Upper lobe of right lung (tissue), 1 donor: ENCODE results near the gene RBM41. TPM values are rescaled to one million over a fixed set of nuclear protein-coding genes. Genes with fewer than 3 reads are reported as not detected.
"Not testable (repeated sequence)": the region's sequence is repeated elsewhere in the genome, so short reads cannot be mapped to it uniquely, and the experiment has no call there.

Experiments
- ATAC-seq: fragments of 200-7000 bp; cut with Tn5 transposase; one replicate; pipeline ENCODE4 v1.9.1; 2020; ENCODE audit warnings: mild to moderate bottlenecking, moderate library complexity
- DNase-seq: peaks from one replicate; pipeline ENCODE4 v3.0.0-alpha.2; 2020
- H3K27ac ChIP-seq: fragments of 200-600 bp; one replicate; pipeline ENCODE4 v1.8.0; 2022
- H3K27me3 ChIP-seq: fragments of 200-600 bp; one replicate; pipeline ENCODE4 v1.8.0; 2022; ENCODE audit warnings: mild to moderate bottlenecking
- H3K36me3 ChIP-seq: fragments of 200-600 bp; one replicate; pipeline ENCODE4 v1.8.0; 2022
- H3K4me1 ChIP-seq: fragments of 200-600 bp; one replicate; pipeline ENCODE4 v1.8.0; 2022
- H3K4me3 ChIP-seq: fragments of 200-600 bp; one replicate; pipeline ENCODE4 v1.8.0; 2022; ENCODE audit warnings: mild to moderate bottlenecking
- H3K9me3 ChIP-seq: fragments of 200-600 bp; one replicate; pipeline ENCODE4 v1.8.0; 2022
- intact Hi-C: fragments of 100-400 bp; cut with DNase I; formaldehyde crosslinking; loops from one replicate; pipeline ENCODE4 v1.11.0; 2022
- total RNA-seq: library from RNA; stranded (reverse); fragmentation: NEBNext Ultra II Directional; extraction: Animal tissue kit (Norgen Biotek cat#: 25700); gene quantifications from one replicate; pipeline ENCODE4 v1.2.1, GENCODE V29; 2021
- TF ChIP-seq, protein P1 (sequence below): fragments of 200-600 bp; IDR thresholded peaks from one replicate; pipeline ENCODE4 v1.8.0; 2022; ENCODE audit warnings: antibody characterized with exemption
- donor health status: DM: no; HTN: yes; CAD: no; lungs with severe emphysema.

Gene RBM41
- total RNA-seq, 1 donor from 2014 or later = 18.0 TPM

DNA sequence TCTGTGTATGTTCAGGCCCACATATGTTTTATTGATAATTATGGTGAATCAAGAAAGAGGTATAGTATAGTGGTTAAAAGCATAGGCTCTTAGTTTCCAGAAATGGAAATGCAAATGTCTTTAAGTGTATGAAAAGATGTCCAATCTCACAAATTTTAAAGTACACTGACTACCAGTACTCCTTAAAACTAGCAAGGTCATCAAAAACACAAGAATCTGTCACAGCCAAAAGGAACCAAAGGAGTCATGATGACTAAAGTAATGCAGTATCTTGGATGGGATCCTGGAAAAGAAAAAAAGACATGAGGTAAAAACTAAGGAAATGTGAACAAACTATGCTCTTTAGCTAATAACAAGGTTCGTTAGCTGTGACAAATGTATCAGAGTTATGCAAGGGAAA lies 661 bp upstream of the RBM41 start:
- Histone ChIP-seq H3K9me3 (no peaks in the 10 kb centered on the region), H3K27me3 (no peaks in the 10 kb centered on the region), H3K4me3 (peak overlapping the region; percentile 65), H3K36me3 (peaks cover 21% of the 10 kb centered on the region), H3K27ac (peak overlapping the region; percentile 78), H3K4me1 (no peaks in the 10 kb centered on the region)
- ATAC-seq = no peak
- TF ChIP-seq, protein P1, sequence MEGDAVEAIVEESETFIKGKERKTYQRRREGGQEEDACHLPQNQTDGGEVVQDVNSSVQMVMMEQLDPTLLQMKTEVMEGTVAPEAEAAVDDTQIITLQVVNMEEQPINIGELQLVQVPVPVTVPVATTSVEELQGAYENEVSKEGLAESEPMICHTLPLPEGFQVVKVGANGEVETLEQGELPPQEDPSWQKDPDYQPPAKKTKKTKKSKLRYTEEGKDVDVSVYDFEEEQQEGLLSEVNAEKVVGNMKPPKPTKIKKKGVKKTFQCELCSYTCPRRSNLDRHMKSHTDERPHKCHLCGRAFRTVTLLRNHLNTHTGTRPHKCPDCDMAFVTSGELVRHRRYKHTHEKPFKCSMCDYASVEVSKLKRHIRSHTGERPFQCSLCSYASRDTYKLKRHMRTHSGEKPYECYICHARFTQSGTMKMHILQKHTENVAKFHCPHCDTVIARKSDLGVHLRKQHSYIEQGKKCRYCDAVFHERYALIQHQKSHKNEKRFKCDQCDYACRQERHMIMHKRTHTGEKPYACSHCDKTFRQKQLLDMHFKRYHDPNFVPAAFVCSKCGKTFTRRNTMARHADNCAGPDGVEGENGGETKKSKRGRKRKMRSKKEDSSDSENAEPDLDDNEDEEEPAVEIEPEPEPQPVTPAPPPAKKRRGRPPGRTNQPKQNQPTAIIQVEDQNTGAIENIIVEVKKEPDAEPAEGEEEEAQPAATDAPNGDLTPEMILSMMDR = no peak
- intact Hi-C loops = no loop called here
- no peak for DNase-seq

DNA sequence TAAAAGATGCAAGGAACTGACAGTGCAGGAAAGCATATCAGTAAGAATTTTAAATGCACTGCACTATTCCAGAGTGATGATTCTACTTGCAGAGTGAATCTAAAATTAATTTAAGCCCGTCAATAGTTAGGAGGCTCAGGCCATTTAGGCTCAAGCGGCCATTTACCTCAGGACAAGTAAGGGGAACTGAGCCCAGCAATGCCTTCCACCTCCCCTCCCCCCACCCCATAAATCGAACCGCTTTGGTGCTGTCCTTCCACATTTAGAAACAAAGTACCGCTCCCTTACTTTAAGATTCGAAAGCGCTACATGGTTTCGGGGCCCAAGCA lies 665 bp downstream of the RBM41 start:
- intact Hi-C loops = no loop called here
- Histone ChIP-seq H3K4me3 (peak overlapping the region; percentile 65), H3K4me1 (no peaks in the 10 kb centered on the region), H3K36me3 (peaks cover 22% of the 10 kb centered on the region), H3K27ac (peak overlapping the region; percentile 78), H3K27me3 (no peaks in the 10 kb centered on the region), H3K9me3 (no peaks in the 10 kb centered on the region)
- TF ChIP-seq, protein P1 = no peak
- ATAC-seq (peak; percentile 23), DNase-seq (no peak)

DNA sequence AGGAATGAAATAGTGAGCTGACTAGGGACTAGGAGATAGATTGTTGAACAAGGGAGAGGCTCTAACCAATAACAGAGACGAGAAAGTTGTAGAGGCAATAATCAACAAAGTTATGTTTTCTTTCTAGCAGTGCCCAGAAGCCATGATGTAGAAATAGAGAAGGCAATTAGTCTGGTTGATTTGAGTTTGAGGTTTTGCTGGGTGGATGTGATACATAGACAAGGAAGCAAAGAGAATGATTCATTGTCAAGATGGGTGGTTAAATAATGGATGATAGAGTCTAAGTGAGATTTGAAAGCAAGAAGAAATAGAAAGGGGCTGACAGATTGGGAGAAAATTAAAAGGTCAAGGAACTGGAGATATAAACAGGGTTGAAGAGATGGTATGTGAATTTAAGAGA lies 11.2 kb downstream of the RBM41 start:
- Histone ChIP-seq H3K4me1 (no peaks in the 10 kb centered on the region), H3K4me3 (no peak overlapping the region), H3K9me3 (no peaks in the 10 kb centered on the region), H3K27ac (no peak overlapping the region), H3K27me3 (no peaks in the 10 kb centered on the region), H3K36me3 (peaks cover 8% of the 10 kb centered on the region)
- TF ChIP-seq, protein P1 = no peak
- ATAC-seq = no peak
- intact Hi-C loops = no loop called here
- DNase-seq = no peak

DNA sequence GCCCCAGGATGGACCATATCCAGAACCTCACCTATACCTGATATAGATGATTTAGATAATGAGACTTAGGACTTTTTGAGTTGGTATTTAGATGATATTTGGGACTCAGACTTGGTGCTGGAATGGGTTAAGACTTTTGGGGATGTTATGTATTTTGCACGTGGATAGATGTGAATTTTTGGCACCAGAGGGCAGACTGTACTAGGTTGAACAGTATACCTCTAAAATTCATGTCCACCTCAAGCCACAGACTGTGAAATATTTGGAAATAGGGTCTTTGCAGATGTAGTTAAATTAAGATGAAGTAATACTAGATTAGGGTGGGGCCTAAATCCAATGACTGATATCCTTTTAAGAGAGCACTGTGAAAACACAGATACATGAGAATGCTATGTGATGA lies 15.6 kb downstream of the RBM41 start:
- H3K4me1 ChIP-seq = no peaks in the 10 kb centered on the region
- H3K36me3 ChIP-seq = peaks cover 3% of the 10 kb centered on the region
- DNase-seq (no peak), ATAC-seq (no peak)
- H3K27me3 ChIP-seq = no peaks in the 10 kb centered on the region
- no peaks in the 10 kb centered on the region for H3K9me3 ChIP-seq
- no peak overlapping the region for H3K4me3 ChIP-seq
- intact Hi-C loops = no loop called here
- TF ChIP-seq, protein P1 = no peak
- no peak overlapping the region for H3K27ac ChIP-seq

DNA sequence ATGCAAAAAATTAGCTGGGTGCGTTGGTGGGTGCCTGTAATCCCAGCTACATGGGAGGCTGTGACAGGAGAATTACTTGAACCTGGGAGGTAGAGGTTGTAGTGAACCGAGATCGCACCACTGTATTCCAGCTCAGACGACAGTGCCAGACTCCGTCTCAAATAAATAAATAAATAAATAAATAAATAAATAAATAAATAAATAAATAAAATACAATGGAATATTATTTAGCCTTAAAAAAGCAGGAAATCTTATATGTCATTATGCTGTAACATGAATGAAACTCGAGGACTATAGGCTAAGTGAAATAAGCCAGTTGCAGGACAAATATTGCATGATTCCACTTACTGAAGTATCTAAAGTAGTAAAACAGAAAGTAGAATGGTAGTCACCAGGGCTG lies 42.5 kb downstream of the RBM41 start:
- H3K4me1 ChIP-seq = no peaks in the 10 kb centered on the region
- intact Hi-C loops = no loop called here
- H3K27me3 ChIP-seq = no peaks in the 10 kb centered on the region
- ATAC-seq (no peak), DNase-seq (no peak)
- TF ChIP-seq, protein P1 = no peak
- no peaks in the 10 kb centered on the region for H3K36me3 ChIP-seq
- no peak overlapping the region for H3K4me3 ChIP-seq
- no peak overlapping the region for H3K27ac ChIP-seq
- no peaks in the 10 kb centered on the region for H3K9me3 ChIP-seq

DNA sequence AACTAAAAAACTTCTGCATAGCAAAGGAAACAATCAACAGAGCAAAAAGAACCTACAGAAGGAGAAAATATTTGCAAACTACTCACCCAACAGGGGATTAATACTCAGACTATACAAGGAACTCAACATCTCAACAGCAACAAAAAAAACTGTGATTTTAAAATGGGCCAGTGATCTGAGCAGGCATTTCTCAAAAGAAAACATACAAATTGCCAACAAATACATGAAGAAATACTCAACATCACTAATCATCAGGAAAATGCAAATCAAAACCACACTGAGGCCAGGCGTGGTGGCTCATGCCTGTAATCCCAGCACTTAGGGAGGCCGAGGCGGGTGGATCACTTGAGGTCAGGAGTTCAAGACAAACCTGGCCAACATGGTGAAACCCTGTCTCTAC lies 60.9 kb downstream of the RBM41 start:
- H3K9me3 ChIP-seq, H3K27ac ChIP-seq, H3K4me3 ChIP-seq, intact Hi-C loops, ATAC-seq, H3K27me3 ChIP-seq, H3K36me3 ChIP-seq, DNase-seq, H3K4me1 ChIP-seq: not testable (repeated sequence)
